ENCODE data around the gene CD36.

- TF ChIP-seq, protein P1, sequence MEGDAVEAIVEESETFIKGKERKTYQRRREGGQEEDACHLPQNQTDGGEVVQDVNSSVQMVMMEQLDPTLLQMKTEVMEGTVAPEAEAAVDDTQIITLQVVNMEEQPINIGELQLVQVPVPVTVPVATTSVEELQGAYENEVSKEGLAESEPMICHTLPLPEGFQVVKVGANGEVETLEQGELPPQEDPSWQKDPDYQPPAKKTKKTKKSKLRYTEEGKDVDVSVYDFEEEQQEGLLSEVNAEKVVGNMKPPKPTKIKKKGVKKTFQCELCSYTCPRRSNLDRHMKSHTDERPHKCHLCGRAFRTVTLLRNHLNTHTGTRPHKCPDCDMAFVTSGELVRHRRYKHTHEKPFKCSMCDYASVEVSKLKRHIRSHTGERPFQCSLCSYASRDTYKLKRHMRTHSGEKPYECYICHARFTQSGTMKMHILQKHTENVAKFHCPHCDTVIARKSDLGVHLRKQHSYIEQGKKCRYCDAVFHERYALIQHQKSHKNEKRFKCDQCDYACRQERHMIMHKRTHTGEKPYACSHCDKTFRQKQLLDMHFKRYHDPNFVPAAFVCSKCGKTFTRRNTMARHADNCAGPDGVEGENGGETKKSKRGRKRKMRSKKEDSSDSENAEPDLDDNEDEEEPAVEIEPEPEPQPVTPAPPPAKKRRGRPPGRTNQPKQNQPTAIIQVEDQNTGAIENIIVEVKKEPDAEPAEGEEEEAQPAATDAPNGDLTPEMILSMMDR (IDR thresholded peaks at IDR 0.05): no peak
- TF ChIP-seq POLR2A (IDR thresholded peaks at IDR 0.05): no peak
Measured at GRCh38 chr7:80647436-80647835, 9.0 kb downstream of the CD36 start.

All from right lobe of liver (tissue), 4 donors.